K562 (cell line): ENCODE measurements around the gene ZNF571. TPM values are rescaled to one million over a fixed set of nuclear protein-coding genes. Genes with fewer than 3 reads are reported as not detected.

Experiments
- ARHGAP35 ChIP-seq: fragments of 450-650 bp; IDR thresholded peaks from 2 replicates; pipeline ENCODE4 v1.6.1; 2018; ENCODE audit not compliant: partially characterized antibody
- CBX1 ChIP-seq: sonication (generic); IDR thresholded peaks from 2 replicates; pipeline ENCODE4 v1.6.1; 2016; ENCODE audit warnings: antibody characterized with exemption, low read depth, mild to moderate bottlenecking
- DIDO1 ChIP-seq: fragments of 450-650 bp; IDR thresholded peaks from 2 replicates; pipeline ENCODE4 v1.6.1; 2016; ENCODE audit warnings: low read depth, missing biosample characterization, missing genetic modification characterization
- DNMT1 ChIP-seq: fragments of 450-650 bp; IDR thresholded peaks from 2 replicates; pipeline ENCODE4 v1.6.1; 2016; ENCODE audit warnings: antibody characterized with exemption, mild to moderate bottlenecking
- EP400 ChIP-seq: fragments of 450-650 bp; IDR thresholded peaks from 2 replicates; pipeline ENCODE4 v1.6.1; 2017; ENCODE audit warnings: antibody characterized with exemption, mild to moderate bottlenecking, moderate library complexity
- HNRNPLL ChIP-seq: fragments of 200-400 bp; formaldehyde crosslinking; IDR thresholded peaks from 2 replicates; pipeline ENCODE4 v1.6.1; 2017; ENCODE audit warnings: low read length, low read depth, mild to moderate bottlenecking; ENCODE audit not compliant: poor library complexity, severe bottlenecking
- LCOR ChIP-seq: sonication (generic); formaldehyde crosslinking; IDR thresholded peaks from 2 replicates; pipeline ENCODE4 v1.8.0; 2022; ENCODE audit warnings: mild to moderate bottlenecking, missing genetic modification reagents
- SMAD2 ChIP-seq: fragments of 150-350 bp; IDR thresholded peaks from 2 replicates; pipeline ENCODE4 v1.6.1; 2014; ENCODE audit warnings: low read depth, mild to moderate bottlenecking, low read length
- SOX6 ChIP-seq: fragments of 450-650 bp; IDR thresholded peaks from 2 replicates; pipeline ENCODE4 v1.6.1; 2014; ENCODE audit warnings: mild to moderate bottlenecking
- polyA plus RNA-seq, 8 experiments: library from polyadenylated mRNA; depleted of rRNA in 4 of 8; stranded (reverse) in 5 of 8; unstranded in 3 of 8; fragments of >200 nt; fragmentation: Nextera tagmentation in 2 of 8; fragmentation: Illumina TruSeq in 1 of 8; extraction: Ambion mirVana in 2 of 8; extraction: Trizol in 1 of 8; gene quantifications; 2 replicates each; pipeline versions ENCODE4 v1.2.1 to v1.2.3, GENCODE V29; 2011 to 2014; ENCODE audit warnings: inconsistent platforms in 1 of 8, missing spikeins in 1 of 8
- total RNA-seq, 7 experiments: library from RNA; depleted of rRNA in 6 of 7; stranded (reverse); fragments of >200 nt in 6 of 7; fragmentation: Illumina TruSeq in 2 of 7; extraction: Trizol in 2 of 7; gene quantifications; 2 replicates each; pipeline versions ENCODE4 v1.2.1 to v1.2.3, GENCODE V29; 2011 to 2021; ENCODE audit warnings: low replicate concordance in 1 of 7
- TF ChIP-seq, protein P1 (sequence below), 3 experiments: fragments of 200-800 bp in 1 of 3; fragments of 250-450 bp in 1 of 3; fragments of 450-650 bp in 1 of 3; sonication (Bioruptor Pico) in 1 of 3; sonication (Bioruptor generic) in 1 of 3; formaldehyde crosslinking in 1 of 3; IDR thresholded peaks; 2 replicates each; pipeline versions ENCODE4 v1.6.1 to v1.8.0; 2016 to 2022; ENCODE audit warnings: mild to moderate bottlenecking in 2 of 3, missing genetic modification characterization in 2 of 3, missing compliant biosample characterization in 1 of 3, moderate library complexity in 1 of 3
- TF ChIP-seq, protein P2 (sequence below): sonication (generic); formaldehyde crosslinking; IDR thresholded peaks from 2 replicates; pipeline ENCODE4 v1.8.0; 2022; ENCODE audit warnings: missing genetic modification reagents, mild to moderate bottlenecking, moderate library complexity, borderline replicate concordance
- TF ChIP-seq, protein P3 (sequence below): fragments of 250-450 bp; sonication (Bioruptor Pico); IDR thresholded peaks from 2 replicates; pipeline ENCODE4 v1.4.0; 2020
- TF ChIP-seq, protein P4 (sequence below): fragments of 450-650 bp; IDR thresholded peaks from 2 replicates; pipeline ENCODE4 v1.6.1; 2016
- TF ChIP-seq, protein P5 (sequence below), 2 experiments: fragments of 450-650 bp; IDR thresholded peaks; 2 replicates each; pipeline ENCODE4 v1.6.1; 2016

Gene ZNF571
- total and polyA plus RNA-seq, 9 of the 15 experiments (the other 6 are each of a cell fraction or from before 2014, with no cell fraction given) = 0.82 to 3.9 (median 2.0) TPM

DNA sequence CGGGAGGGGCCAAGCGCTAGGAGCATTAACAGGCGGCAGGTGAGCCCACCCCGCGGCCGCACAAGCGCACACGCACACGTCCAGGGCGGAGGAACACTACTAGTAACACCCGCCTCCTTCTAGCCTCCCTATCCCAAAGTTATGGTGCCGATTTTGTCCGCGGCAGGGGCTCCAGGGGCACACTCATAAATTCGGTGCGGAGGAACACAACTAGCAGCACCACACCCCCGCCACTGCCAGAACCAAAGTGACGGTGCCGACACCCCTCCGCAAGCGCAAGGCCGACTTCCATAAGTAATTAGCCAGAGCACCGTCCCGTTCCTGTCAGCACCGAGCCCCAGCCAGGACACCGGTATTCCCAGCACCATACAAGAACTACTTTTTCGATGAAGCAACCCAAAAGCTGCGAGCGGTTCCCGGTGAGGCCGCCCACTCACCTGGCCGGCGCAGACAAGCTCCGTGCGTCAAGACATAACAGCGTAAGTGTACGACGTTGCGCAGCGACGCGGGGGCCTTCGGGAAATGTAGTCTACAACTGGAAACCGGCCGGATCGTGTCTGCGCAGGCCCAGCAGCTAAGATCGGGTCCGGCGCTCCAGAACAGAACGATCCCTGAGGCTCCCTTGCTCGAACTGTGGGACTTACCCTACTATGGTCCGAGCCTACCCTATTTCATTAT, at the start of gene ZNF571, which contains the start of gene ZNF540 (continued):
- TF ChIP-seq, protein P1, sequence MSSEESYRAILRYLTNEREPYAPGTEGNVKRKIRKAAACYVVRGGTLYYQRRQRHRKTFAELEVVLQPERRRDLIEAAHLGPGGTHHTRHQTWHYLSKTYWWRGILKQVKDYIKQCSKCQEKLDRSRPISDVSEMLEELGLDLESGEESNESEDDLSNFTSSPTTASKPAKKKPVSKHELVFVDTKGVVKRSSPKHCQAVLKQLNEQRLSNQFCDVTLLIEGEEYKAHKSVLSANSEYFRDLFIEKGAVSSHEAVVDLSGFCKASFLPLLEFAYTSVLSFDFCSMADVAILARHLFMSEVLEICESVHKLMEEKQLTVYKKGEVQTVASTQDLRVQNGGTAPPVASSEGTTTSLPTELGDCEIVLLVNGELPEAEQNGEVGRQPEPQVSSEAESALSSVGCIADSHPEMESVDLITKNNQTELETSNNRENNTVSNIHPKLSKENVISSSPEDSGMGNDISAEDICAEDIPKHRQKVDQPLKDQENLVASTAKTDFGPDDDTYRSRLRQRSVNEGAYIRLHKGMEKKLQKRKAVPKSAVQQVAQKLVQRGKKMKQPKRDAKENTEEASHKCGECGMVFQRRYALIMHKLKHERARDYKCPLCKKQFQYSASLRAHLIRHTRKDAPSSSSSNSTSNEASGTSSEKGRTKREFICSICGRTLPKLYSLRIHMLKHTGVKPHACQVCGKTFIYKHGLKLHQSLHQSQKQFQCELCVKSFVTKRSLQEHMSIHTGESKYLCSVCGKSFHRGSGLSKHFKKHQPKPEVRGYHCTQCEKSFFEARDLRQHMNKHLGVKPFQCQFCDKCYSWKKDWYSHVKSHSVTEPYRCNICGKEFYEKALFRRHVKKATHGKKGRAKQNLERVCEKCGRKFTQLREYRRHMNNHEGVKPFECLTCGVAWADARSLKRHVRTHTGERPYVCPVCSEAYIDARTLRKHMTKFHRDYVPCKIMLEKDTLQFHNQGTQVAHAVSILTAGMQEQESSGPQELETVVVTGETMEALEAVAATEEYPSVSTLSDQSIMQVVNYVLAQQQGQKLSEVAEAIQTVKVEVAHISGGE (CRISPR knock-in tag; IDR thresholded peaks at IDR 0.05) = peak in 1 of 3 experiments; percentile 40; a peak in 1 of 6 replicates
- TF ChIP-seq SOX6 = no peak; the same call in 1 of the 2 replicates
- TF ChIP-seq, protein P2, sequence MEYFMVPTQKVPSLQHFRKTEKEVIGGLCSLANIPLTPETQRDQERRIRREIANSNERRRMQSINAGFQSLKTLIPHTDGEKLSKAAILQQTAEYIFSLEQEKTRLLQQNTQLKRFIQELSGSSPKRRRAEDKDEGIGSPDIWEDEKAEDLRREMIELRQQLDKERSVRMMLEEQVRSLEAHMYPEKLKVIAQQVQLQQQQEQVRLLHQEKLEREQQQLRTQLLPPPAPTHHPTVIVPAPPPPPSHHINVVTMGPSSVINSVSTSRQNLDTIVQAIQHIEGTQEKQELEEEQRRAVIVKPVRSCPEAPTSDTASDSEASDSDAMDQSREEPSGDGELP (CRISPR knock-in tag) = peak; percentile 7; the same call in 1 of the 2 replicates
- TF ChIP-seq, protein P3, sequence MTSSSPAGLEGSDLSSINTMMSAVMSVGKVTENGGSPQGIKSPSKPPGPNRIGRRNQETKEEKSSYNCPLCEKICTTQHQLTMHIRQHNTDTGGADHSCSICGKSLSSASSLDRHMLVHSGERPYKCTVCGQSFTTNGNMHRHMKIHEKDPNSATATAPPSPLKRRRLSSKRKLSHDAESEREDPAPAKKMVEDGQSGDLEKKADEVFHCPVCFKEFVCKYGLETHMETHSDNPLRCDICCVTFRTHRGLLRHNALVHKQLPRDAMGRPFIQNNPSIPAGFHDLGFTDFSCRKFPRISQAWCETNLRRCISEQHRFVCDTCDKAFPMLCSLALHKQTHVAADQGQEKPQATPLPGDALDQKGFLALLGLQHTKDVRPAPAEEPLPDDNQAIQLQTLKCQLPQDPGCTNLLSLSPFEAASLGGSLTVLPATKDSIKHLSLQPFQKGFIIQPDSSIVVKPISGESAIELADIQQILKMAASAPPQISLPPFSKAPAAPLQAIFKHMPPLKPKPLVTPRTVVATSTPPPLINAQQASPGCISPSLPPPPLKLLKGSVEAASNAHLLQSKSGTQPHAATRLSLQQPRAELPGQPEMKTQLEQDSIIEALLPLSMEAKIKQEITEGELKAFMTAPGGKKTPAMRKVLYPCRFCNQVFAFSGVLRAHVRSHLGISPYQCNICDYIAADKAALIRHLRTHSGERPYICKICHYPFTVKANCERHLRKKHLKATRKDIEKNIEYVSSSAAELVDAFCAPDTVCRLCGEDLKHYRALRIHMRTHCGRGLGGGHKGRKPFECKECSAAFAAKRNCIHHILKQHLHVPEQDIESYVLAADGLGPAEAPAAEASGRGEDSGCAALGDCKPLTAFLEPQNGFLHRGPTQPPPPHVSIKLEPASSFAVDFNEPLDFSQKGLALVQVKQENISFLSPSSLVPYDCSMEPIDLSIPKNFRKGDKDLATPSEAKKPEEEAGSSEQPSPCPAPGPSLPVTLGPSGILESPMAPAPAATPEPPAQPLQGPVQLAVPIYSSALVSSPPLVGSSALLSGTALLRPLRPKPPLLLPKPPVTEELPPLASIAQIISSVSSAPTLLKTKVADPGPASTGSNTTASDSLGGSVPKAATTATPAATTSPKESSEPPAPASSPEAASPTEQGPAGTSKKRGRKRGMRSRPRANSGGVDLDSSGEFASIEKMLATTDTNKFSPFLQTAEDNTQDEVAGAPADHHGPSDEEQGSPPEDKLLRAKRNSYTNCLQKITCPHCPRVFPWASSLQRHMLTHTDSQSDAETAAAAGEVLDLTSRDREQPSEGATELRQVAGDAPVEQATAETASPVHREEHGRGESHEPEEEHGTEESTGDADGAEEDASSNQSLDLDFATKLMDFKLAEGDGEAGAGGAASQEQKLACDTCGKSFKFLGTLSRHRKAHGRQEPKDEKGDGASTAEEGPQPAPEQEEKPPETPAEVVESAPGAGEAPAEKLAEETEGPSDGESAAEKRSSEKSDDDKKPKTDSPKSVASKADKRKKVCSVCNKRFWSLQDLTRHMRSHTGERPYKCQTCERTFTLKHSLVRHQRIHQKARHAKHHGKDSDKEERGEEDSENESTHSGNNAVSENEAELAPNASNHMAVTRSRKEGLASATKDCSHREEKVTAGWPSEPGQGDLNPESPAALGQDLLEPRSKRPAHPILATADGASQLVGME (CRISPR knock-in tag) = no peak
- TF ChIP-seq CBX1 = 0 out of 2 replicates have a peak, but pooled peaks have one; percentile 12
- TF ChIP-seq DIDO1 (tag) = 0 out of 2 replicates have a peak, but pooled peaks have one; percentile 31
- TF ChIP-seq, protein P4, sequence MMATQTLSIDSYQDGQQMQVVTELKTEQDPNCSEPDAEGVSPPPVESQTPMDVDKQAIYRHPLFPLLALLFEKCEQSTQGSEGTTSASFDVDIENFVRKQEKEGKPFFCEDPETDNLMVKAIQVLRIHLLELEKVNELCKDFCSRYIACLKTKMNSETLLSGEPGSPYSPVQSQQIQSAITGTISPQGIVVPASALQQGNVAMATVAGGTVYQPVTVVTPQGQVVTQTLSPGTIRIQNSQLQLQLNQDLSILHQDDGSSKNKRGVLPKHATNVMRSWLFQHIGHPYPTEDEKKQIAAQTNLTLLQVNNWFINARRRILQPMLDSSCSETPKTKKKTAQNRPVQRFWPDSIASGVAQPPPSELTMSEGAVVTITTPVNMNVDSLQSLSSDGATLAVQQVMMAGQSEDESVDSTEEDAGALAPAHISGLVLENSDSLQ = peak; percentile 44
- TF ChIP-seq, protein P5, sequence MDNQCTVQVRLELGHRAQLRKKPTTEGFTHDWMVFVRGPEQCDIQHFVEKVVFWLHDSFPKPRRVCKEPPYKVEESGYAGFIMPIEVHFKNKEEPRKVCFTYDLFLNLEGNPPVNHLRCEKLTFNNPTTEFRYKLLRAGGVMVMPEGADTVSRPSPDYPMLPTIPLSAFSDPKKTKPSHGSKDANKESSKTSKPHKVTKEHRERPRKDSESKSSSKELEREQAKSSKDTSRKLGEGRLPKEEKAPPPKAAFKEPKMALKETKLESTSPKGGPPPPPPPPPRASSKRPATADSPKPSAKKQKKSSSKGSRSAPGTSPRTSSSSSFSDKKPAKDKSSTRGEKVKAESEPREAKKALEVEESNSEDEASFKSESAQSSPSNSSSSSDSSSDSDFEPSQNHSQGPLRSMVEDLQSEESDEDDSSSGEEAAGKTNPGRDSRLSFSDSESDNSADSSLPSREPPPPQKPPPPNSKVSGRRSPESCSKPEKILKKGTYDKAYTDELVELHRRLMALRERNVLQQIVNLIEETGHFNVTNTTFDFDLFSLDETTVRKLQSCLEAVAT (IDR thresholded peaks at IDR 0.05) = no peak
- 0 out of 2 replicates have a peak, but pooled peaks have one; percentile 18 for TF ChIP-seq LCOR (CRISPR knock-in tag)
- TF ChIP-seq ARHGAP35 = no peak
- peak; percentile 59 for TF ChIP-seq EP400
- peak; percentile 99 for TF ChIP-seq HNRNPLL
- TF ChIP-seq DNMT1 = no peak
- no peak for TF ChIP-seq SMAD2
